ENCODE data around the gene ATRNL1. TPM values are rescaled to one million over a fixed set of nuclear protein-coding genes. Genes with fewer than 3 reads are reported as not detected.

Gene ATRNL1
- total and polyA plus RNA-seq, 4 donors: 0.40 to 26.9 (median 5.3) TPM

DNA sequence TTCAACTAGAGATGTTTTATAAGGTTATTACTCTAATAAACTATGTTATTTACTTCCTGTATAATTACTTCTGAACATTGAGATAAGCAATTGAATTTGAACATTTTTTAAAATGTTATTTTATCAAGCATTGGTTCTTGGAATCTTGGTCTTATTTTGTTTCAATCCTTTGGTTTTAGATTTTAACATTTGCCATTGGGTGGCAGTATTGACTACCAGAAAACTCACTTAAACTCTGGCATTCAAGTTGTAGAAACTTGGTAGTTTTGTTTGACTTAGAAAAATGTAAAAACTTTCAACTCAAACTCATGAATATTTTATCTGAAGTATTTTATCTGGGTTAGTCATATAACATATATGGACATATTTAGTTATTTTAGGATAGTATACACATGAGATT is 48.1 kb downstream of the ATRNL1 start:
- Histone ChIP-seq H3K27ac (ENCODE audit: low read depth in 1 of 2, low read length in 2 of 2) (no peak overlapping the region), H3K36me3 (ENCODE audit: control insufficient read depth in 4 of 4, insufficient read depth in 3 of 4, low read depth in 1 of 4, low read length in 3 of 4) (no peaks in the 10 kb centered on the region), H3K4me3 (ENCODE audit: low read depth in 1 of 3, low read length in 3 of 3) (no peak overlapping the region), H3K27me3 (ENCODE audit: control insufficient read depth in 4 of 4, insufficient read depth in 4 of 4, low read length in 3 of 4) (no peaks in the 10 kb centered on the region), H3K4me1 (ENCODE audit: control insufficient read depth in 4 of 4, insufficient read depth in 4 of 4, low read length in 3 of 4) (no peaks in the 10 kb centered on the region), H3K9me3 (ENCODE audit: control insufficient read depth in 4 of 4, low read length in 3 of 4) (no peaks in the 10 kb centered on the region), H3K9ac (ENCODE audit: low read depth in 1 of 2, low read length in 2 of 2) (no peak overlapping the region)
- no peak for DNase-seq (ENCODE audit: low spot score)
- TF ChIP-seq, protein P1, sequence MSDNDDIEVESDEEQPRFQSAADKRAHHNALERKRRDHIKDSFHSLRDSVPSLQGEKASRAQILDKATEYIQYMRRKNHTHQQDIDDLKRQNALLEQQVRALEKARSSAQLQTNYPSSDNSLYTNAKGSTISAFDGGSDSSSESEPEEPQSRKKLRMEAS (IDR thresholded peaks at IDR 0.05): no peak
- TF ChIP-seq RAD21 (IDR thresholded peaks at IDR 0.05) (peak; percentile 66 to 68), JUND (IDR thresholded peaks at IDR 0.05) (no peak), NR2F2 (IDR thresholded peaks at IDR 0.05) (no peak), HNF4G (IDR thresholded peaks at IDR 0.05) (no peak)
- TF ChIP-seq, protein P2, sequence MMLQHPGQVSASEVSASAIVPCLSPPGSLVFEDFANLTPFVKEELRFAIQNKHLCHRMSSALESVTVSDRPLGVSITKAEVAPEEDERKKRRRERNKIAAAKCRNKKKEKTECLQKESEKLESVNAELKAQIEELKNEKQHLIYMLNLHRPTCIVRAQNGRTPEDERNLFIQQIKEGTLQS (IDR thresholded peaks at IDR 0.05): no peak
- TF ChIP-seq, protein P3, sequence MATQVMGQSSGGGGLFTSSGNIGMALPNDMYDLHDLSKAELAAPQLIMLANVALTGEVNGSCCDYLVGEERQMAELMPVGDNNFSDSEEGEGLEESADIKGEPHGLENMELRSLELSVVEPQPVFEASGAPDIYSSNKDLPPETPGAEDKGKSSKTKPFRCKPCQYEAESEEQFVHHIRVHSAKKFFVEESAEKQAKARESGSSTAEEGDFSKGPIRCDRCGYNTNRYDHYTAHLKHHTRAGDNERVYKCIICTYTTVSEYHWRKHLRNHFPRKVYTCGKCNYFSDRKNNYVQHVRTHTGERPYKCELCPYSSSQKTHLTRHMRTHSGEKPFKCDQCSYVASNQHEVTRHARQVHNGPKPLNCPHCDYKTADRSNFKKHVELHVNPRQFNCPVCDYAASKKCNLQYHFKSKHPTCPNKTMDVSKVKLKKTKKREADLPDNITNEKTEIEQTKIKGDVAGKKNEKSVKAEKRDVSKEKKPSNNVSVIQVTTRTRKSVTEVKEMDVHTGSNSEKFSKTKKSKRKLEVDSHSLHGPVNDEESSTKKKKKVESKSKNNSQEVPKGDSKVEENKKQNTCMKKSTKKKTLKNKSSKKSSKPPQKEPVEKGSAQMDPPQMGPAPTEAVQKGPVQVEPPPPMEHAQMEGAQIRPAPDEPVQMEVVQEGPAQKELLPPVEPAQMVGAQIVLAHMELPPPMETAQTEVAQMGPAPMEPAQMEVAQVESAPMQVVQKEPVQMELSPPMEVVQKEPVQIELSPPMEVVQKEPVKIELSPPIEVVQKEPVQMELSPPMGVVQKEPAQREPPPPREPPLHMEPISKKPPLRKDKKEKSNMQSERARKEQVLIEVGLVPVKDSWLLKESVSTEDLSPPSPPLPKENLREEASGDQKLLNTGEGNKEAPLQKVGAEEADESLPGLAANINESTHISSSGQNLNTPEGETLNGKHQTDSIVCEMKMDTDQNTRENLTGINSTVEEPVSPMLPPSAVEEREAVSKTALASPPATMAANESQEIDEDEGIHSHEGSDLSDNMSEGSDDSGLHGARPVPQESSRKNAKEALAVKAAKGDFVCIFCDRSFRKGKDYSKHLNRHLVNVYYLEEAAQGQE (IDR thresholded peaks at IDR 0.05): no peak
- TF ChIP-seq, protein P4, sequence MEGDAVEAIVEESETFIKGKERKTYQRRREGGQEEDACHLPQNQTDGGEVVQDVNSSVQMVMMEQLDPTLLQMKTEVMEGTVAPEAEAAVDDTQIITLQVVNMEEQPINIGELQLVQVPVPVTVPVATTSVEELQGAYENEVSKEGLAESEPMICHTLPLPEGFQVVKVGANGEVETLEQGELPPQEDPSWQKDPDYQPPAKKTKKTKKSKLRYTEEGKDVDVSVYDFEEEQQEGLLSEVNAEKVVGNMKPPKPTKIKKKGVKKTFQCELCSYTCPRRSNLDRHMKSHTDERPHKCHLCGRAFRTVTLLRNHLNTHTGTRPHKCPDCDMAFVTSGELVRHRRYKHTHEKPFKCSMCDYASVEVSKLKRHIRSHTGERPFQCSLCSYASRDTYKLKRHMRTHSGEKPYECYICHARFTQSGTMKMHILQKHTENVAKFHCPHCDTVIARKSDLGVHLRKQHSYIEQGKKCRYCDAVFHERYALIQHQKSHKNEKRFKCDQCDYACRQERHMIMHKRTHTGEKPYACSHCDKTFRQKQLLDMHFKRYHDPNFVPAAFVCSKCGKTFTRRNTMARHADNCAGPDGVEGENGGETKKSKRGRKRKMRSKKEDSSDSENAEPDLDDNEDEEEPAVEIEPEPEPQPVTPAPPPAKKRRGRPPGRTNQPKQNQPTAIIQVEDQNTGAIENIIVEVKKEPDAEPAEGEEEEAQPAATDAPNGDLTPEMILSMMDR (IDR thresholded peaks at IDR 0.05; ENCODE audit: low read depth, low read length, missing input control): peak; percentile 23
- TF ChIP-seq, protein P5, sequence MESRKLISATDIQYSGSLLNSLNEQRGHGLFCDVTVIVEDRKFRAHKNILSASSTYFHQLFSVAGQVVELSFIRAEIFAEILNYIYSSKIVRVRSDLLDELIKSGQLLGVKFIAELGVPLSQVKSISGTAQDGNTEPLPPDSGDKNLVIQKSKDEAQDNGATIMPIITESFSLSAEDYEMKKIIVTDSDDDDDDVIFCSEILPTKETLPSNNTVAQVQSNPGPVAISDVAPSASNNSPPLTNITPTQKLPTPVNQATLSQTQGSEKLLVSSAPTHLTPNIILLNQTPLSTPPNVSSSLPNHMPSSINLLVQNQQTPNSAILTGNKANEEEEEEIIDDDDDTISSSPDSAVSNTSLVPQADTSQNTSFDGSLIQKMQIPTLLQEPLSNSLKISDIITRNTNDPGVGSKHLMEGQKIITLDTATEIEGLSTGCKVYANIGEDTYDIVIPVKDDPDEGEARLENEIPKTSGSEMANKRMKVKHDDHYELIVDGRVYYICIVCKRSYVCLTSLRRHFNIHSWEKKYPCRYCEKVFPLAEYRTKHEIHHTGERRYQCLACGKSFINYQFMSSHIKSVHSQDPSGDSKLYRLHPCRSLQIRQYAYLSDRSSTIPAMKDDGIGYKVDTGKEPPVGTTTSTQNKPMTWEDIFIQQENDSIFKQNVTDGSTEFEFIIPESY (IDR thresholded peaks at IDR 0.05): no peak

DNA sequence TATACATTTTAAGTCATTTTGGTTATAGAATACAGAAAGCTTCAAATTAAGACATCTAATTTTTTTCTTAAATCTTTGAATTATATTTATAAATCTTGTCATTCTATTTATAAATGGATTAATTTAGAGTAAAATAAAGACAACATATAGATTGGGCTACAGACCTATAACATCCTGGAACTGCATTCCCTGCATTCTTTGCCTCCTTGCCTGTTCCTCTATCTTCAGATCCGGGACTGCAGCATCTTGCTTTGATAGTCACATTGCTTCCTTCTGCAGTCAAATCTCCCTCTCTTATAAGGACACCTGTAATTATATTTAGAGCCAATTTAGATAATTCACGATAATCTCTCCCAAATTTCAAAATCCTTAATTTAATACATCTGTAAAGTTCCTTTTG is 64.2 kb downstream of the ATRNL1 start:
- WGBS: 86% methylated on average over 2 of the region's 2 CpGs
- no peak overlapping the region for H3K4me3 ChIP-seq (ENCODE audit: low read depth in 1 of 3, low read length in 3 of 3)
- no peaks in the 10 kb centered on the region for H3K9me3 ChIP-seq (ENCODE audit: control insufficient read depth in 4 of 4, low read length in 3 of 4)

More for the DNA sequence above, 64.2 kb downstream of the ATRNL1 start:
- no peaks in the 10 kb centered on the region for H3K4me1 ChIP-seq (ENCODE audit: control insufficient read depth in 4 of 4, insufficient read depth in 4 of 4, low read length in 3 of 4)
- no peak overlapping the region for H3K9ac ChIP-seq (ENCODE audit: low read depth in 1 of 2, low read length in 2 of 2)
- H3K27me3 ChIP-seq (ENCODE audit: control insufficient read depth in 4 of 4, insufficient read depth in 4 of 4, low read length in 3 of 4): no peaks in the 10 kb centered on the region
- no peaks in the 10 kb centered on the region for H3K36me3 ChIP-seq (ENCODE audit: control insufficient read depth in 4 of 4, insufficient read depth in 3 of 4, low read depth in 1 of 4, low read length in 3 of 4)
- no peak for DNase-seq (ENCODE audit: low spot score)
- H3K27ac ChIP-seq (ENCODE audit: low read depth in 1 of 2, low read length in 2 of 2): no peak overlapping the region
- no peak for TF ChIP-seq RAD21 (IDR thresholded peaks at IDR 0.05)
- TF ChIP-seq FOXA1 (IDR thresholded peaks at IDR 0.05): no peak
- no peak for TF ChIP-seq SP1 (IDR thresholded peaks at IDR 0.05)
- TF ChIP-seq GABPA (IDR thresholded peaks at IDR 0.05 in 1 of 2, conservative IDR thresholded peaks at IDR 0.05 in 1 of 2): no peak
- TF ChIP-seq HNF4G (IDR thresholded peaks at IDR 0.05): no peak
- TF ChIP-seq, protein P1 (IDR thresholded peaks at IDR 0.05): no peak
- no peak for TF ChIP-seq TAF1 (conservative IDR thresholded peaks at IDR 0.05)
- no peak for TF ChIP-seq FOXA2 (IDR thresholded peaks at IDR 0.05)
- no peak for TF ChIP-seq RXRA (IDR thresholded peaks at IDR 0.05)
- TF ChIP-seq, protein P3 (IDR thresholded peaks at IDR 0.05): no peak
- TF ChIP-seq, protein P4 (IDR thresholded peaks at IDR 0.05; ENCODE audit: low read depth, low read length, missing input control): no peak
- no peak for TF ChIP-seq YY1 (IDR thresholded peaks at IDR 0.05)
- TF ChIP-seq JUND (IDR thresholded peaks at IDR 0.05): no peak

Measured in liver (tissue), 9 donors.